Measurements from ENCODE around the gene IFT80. TPM values are rescaled to one million over a fixed set of nuclear protein-coding genes. Genes with fewer than 3 reads are reported as not detected.
A peak's percentile ranks its signal among the peaks of the same experiment; 100 is the strongest.
"Not testable (repeated sequence)": the region's sequence is repeated elsewhere in the genome, so short reads cannot be mapped to it uniquely, and the experiment has no call there.

Gene IFT80
- total RNA-seq, 1 donor, result 79.2 TPM

GRCh38 chr3:160257606-160258005 lies 141.4 kb downstream of the IFT80 start:
- no peak overlapping the region for H3K4me3 ChIP-seq (ENCODE audit: low read depth, low read length)
- no peak for TF ChIP-seq CTCF (IDR thresholded peaks at IDR 0.05; ENCODE audit: insufficient read depth, low read length)
- DNase-seq (ENCODE audit: low read depth), result no peak

- TF ChIP-seq CTCF (IDR thresholded peaks at IDR 0.05; ENCODE audit: insufficient read depth, low read length), result no peak
Measured at GRCh38 chr3:160253298-160253697, 145.7 kb downstream of the IFT80 start.

GRCh38 chr3:160247766-160248165 lies 151.3 kb downstream of the IFT80 start:
- no peak overlapping the region for H3K4me3 ChIP-seq (ENCODE audit: low read depth, low read length)
- TF ChIP-seq CTCF (IDR thresholded peaks at IDR 0.05; ENCODE audit: insufficient read depth, low read length), result no peak
- no peak for DNase-seq (ENCODE audit: low read depth)

More at GRCh38 chr3:160253298-160253697, 145.7 kb downstream of the IFT80 start:
- DNase-seq (ENCODE audit: low read depth), result no peak
- no peak overlapping the region for H3K4me3 ChIP-seq (ENCODE audit: low read depth, low read length)

- peak; percentile 38 for DNase-seq (ENCODE audit: low read depth)
- TF ChIP-seq CTCF (IDR thresholded peaks at IDR 0.05; ENCODE audit: insufficient read depth, low read length), result no peak
- H3K4me3 ChIP-seq (ENCODE audit: low read depth, low read length), result no peak overlapping the region
Measured at GRCh38 chr3:160245261-160245800, 153.7 kb downstream of the IFT80 start.

GRCh38 chr3:160240719-160241118 lies 158.3 kb downstream of the IFT80 start:
- not testable (repeated sequence) for H3K4me3 ChIP-seq (ENCODE audit: low read depth, low read length); DNase-seq (ENCODE audit: low read depth)
- TF ChIP-seq CTCF (IDR thresholded peaks at IDR 0.05; ENCODE audit: insufficient read depth, low read length), result peak; percentile 2

- no peak for TF ChIP-seq CTCF (IDR thresholded peaks at IDR 0.05; ENCODE audit: insufficient read depth, low read length)
- DNase-seq (ENCODE audit: low read depth), result no peak
- H3K4me3 ChIP-seq (ENCODE audit: low read depth, low read length), result no peak overlapping the region
Measured at GRCh38 chr3:160232014-160232413, 167.0 kb downstream of the IFT80 start.

GRCh38 chr3:160227419-160227818 lies 171.6 kb downstream of the IFT80 start:
- no peak for TF ChIP-seq CTCF (IDR thresholded peaks at IDR 0.05; ENCODE audit: insufficient read depth, low read length)
- DNase-seq (ENCODE audit: low read depth), result no peak
- no peak overlapping the region for H3K4me3 ChIP-seq (ENCODE audit: low read depth, low read length)
